Stimulated activated CD4-positive, alpha-beta T cell treated with anti-CD3 and anti-CD28 coated beads, Interleukin-4, amount 100 ng/mL, for 4 hours (primary cell): Measurements from ENCODE around the gene PCDHGB3.
"Not testable (repeated sequence)": the region's sequence is repeated elsewhere in the genome, so short reads cannot be mapped to it uniquely, and the experiment has no call there.

Experiments
- DNase-seq, 2 experiments: peaks; one replicate each; pipeline ENCODE4 v3.0.0-alpha.2; 2020

PCDHGB3 gene

DNA sequence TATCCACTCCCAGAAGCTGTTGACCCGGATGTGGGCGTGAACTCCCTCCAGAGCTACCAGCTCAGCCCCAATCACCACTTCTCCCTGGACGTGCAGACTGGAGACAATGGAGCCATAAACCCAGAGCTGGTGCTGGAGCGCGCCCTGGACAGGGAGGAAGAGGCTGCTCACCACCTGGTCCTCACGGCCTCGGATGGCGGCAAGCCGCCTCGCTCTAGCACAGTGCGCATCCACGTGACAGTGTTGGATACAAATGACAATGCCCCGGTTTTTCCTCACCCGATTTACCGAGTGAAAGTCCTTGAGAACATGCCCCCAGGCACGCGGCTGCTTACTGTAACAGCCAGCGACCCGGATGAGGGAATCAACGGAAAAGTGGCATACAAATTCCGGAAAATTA, 23.2 kb downstream of the PCDHGB3 start:
- DNase-seq = no peak

- DNase-seq = not testable (repeated sequence)
Observed at GRCh38 chr5:141394401-141395187, 24.6 kb downstream of the PCDHGB3 start.

DNA sequence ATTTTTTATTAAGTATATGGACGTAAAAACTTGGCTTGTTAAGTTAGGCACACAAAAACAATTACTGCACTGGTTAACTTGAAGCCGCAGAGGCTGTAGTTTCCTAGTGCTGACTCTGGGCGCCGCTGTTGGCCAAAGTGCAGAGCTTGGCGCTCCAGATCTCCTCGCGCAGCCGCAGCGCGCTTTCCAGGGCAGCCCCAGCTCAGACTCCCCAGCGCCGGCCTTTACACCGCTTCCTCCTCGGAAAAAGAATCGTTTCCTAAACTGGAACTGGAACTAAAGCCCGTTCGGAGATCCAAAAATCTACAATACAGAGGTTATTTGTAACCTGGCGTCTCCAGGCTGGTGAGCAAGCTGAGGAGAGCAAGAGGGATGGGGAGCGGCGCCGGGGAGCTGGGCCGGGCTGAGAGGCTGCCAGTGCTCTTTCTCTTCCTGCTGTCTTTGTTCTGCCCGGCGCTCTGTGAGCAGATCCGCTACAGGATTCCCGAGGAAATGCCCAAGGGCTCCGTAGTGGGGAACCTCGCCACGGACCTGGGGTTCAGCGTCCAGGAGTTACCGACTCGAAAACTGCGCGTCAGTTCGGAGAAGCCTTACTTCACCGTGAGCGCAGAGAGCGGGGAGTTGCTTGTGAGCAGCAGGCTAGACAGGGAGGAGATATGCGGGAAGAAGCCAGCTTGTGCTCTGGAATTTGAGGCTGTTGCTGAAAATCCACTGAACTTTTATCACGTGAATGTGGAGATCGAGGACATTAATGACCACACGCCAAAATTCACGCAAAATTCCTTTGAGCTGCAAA, 27.9 kb downstream of the PCDHGB3 start, which contains the start of gene PCDHGB5:
Gene PCDHGB5, plus strand, starts transcription at position 192 of the 796 bp plus-strand sequence. Its CDS starts 181 bp downstream, at position 373.
- peak in 1 of 2 experiments; percentile 34 for DNase-seq

- no peak for DNase-seq
Observed at GRCh38 chr5:141398608-141399007, 28.6 kb downstream of the PCDHGB3 start.

DNA sequence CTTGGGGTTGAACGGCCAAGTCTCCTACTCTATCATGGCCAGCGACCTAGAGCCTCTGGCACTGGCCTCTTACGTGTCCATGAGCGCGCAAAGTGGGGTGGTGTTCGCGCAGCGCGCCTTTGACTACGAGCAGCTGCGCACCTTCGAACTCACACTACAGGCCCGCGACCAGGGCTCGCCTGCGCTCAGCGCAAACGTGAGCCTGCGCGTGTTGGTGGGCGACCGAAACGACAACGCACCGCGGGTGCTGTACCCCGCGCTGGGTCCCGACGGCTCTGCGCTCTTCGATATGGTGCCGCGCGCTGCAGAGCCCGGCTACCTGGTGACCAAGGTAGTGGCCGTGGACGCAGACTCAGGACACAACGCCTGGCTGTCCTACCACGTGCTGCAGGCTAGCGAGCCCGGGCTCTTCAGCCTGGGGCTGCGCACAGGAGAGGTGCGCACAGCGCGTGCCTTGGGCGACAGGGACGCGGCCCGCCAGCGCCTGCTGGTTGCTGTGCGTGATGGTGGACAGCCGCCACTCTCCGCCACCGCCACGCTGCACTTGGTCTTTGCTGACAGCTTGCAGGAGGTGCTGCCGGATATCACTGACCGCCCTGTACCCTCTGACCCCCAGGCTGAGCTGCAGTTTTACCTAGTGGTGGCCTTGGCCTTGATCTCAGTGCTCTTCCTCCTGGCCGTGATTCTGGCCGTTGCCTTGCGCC, 29.7 kb downstream of the PCDHGB3 start:
- no peak for DNase-seq

DNA sequence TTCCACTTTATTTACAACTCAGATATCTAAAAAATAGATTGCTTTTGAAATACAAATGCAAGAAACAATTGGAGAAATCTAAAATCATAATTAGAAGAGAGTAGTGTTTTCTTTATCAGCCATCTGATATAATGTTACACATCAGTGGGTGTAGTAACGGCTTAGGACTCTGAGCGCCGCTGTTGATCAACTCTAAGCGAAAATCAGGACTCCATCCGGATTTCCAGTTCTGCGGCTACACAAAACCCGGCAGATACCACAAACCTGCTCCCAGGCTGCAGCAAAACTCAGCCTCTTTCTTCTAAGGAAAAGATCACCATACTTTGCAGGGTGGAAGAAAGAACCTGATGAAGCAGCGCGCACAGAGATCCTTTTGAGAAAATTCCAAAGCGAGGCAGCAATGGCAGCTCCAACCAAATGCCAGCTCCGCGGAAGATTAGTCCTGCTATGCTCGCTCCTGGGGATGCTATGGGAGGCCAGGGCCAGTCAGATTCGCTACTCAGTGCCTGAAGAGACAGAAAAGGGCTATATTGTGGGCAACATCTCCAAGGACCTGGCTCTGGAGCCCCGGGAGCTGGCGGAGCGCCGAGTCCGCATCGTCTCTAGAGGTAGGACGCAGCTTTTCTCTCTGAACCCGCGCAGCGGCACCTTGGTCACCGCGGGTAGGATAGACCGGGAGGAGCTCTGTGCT, 32.7 kb downstream of the PCDHGB3 start, which contains the start of gene PCDHGA9:
Gene PCDHGA9, plus strand, starts transcription at position 226 of the 691 bp plus-strand sequence. Its CDS starts 175 bp downstream, at position 401.
- no peak for DNase-seq

DNA sequence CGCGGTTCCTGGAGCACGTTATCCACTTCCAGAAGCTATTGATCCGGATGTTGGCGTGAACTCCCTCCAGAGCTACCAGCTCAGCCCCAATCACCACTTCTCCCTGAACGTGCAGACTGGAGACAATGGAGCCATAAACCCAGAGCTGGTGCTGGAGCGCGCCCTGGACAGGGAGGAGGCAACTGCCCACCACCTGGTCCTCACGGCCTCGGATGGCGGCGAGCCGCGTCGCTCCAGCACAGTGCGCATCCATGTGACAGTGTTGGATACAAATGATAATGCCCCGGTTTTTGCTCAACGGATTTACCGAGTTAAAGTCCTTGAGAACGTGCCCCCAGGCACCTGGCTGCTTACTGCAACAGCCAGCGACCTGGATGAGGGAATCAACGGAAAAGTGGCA, 33.3 kb downstream of the PCDHGB3 start:
- no peak for DNase-seq

- peak; percentile 18 to 38 for DNase-seq
Observed at GRCh38 chr5:141407790-141408505, 37.9 kb downstream of the PCDHGB3 start, which contains the start of gene PCDHGB6. PCDHGB6 (plus strand) TSS chr5:141408021; CDS start chr5:141408203, 182 bp downstream.

DNA sequence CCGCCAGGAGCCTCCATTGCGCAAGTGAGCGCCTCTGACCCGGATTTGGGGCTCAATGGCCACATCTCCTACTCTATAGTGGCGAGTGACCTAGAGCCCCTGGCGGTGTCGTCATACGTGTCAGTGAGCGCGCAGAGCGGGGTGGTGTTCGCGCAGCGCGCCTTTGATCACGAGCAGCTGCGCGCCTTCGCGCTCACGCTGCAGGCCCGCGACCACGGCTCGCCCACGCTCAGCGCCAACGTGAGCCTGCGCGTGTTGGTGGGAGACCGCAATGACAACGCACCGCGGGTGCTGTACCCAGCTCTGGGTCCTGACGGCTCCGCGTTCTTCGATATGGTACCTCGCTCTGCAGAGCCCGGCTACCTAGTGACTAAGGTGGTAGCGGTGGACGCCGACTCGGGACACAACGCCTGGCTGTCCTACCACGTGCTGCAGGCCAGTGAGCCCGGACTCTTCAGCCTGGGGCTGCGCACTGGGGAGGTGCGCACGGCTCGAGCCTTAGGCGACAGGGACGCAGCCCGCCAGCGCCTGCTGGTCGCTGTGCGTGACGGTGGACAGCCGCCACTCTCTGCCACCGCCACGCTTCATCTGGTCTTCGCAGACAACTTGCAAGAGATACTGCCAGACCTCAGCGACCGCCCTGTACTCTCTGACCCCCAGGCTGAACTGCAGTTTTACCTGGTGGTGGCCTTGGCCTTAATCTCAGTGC, 39.7 kb downstream of the PCDHGB3 start:
- no peak for DNase-seq

DNA sequence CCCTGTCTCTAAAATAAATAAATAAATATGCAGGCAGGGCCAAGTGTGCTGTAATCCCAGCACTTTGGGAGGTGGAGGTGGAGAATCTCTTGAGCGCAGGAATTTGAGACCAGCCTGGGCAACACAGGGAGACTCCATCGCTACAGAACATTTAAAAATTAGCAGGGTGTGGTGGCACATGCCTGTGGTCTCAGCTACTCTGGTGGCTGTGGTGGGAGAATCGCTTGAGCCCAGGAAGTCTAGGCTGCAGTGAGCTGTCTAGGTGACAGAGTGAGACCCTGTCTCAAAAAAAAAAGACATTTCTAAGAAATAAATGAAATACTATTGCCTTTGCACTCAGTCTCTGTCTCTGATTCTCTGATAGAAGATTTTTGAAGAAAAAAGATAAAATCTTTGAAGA, 41.5 kb downstream of the PCDHGB3 start:
- no peak for DNase-seq

- DNase-seq = peak; percentile 44 to 52
Observed at GRCh38 chr5:141412854-141413539, 43.0 kb downstream of the PCDHGB3 start, which contains the start of gene PCDHGA10. PCDHGA10 (plus strand) TSS chr5:141412987; CDS start chr5:141413176, 189 bp downstream.

DNA sequence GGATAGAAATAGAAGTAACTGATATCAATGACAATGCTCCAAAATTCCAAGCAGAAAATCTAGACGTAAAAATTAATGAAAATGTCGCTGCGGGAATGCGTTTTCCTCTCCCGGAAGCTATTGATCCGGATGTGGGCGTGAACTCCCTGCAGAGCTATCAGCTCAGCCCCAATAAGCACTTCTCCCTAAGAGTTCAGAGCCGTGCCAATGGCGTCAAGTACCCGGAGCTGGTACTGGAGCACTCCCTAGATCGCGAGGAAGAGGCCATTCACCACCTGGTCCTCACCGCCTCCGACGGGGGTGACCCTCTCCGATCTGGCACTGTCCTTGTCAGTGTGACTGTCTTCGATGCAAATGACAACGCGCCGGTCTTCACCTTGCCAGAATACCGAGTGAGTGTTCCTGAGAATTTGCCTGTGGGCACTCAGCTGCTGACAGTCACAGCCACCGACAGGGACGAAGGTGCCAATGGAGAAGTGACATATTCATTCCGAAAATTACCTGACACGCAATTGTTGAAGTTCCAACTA, 43.6 kb downstream of the PCDHGB3 start:
- DNase-seq = no peak

- DNase-seq = not testable (repeated sequence)
Observed at GRCh38 chr5:141414548-141415274, 44.7 kb downstream of the PCDHGB3 start.

GRCh38 chr5:141415275-141415618, 45.2 kb downstream of the PCDHGB3 start:
- DNase-seq = not testable (repeated sequence)

GRCh38 chr5:141417494-141418172, 47.6 kb downstream of the PCDHGB3 start, which contains the start of gene PCDHGB7:
PCDHGB7 (plus strand) TSS chr5:141417677; CDS start chr5:141417860, 183 bp downstream.
- peak; percentile 26 to 42 for DNase-seq

- DNase-seq = no peak
Observed at GRCh38 chr5:141419074-141419880, 49.2 kb downstream of the PCDHGB3 start.

GRCh38 chr5:141420855-141421488, 50.9 kb downstream of the PCDHGB3 start, which contains the start of gene PCDHGA11:
PCDHGA11 (plus strand) TSS chr5:141421051; CDS start chr5:141421228, 177 bp downstream.
- peak in 1 of 2 experiments; percentile 18 for DNase-seq
